ENCODE results near the gene DRC3. TPM values are rescaled to one million over a fixed set of nuclear protein-coding genes. Genes with fewer than 3 reads are reported as not detected.

Gene DRC3
- total RNA-seq, 1 experiment from 2014 or later, result 1.0 TPM

DNA sequence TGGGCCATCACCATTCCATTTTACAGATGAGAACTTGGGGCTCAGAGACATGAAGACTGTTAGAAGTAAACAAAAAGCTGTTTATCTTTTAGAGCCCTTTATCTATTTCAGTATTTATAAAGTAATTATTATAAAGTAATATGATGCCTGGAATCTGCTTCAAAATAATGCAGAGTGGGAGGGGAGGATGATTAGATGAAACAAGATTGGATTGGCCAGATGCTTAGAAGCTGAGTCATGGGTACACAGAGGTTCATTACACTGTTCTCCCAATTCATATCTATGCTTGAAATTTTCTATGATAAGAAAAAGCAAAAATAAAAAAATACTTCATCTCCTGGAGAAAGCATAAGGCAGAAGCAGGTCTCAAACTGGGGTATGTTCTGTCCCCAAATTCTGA is 29.8 kb upstream of the DRC3 start:
- no peaks in the 10 kb centered on the region for H3K36me3 ChIP-seq (ENCODE audit: insufficient read depth, low read length, poor library complexity, severe bottlenecking)
- peaks cover 36% of the 10 kb centered on the region for H3K4me1 ChIP-seq (ENCODE audit: insufficient read depth, low read length, poor library complexity, severe bottlenecking)
- CTCF ChIA-PET, result interaction anchor here (0.5 to 0.7 kb wide), 2 partner anchors 24 to 1723 kb away, joined by 3 read pairs; no protein-coding TSS in a partner anchor
- no TSS peak for BruUV-seq (replicated peaks)
- no peaks in the 10 kb centered on the region for H3K9me3 ChIP-seq (ENCODE audit: low read depth, low read length, poor library complexity, severe bottlenecking)
- no peak for DNase-seq (ENCODE audit: low spot score)
- POLR2A ChIA-PET (ENCODE audit: low non-redundant PET), result interaction anchor here (0.5 kb wide), 1 partner anchor 102 kb away, joined by 9 read pairs; no protein-coding TSS in a partner anchor
- H3K27me3 ChIP-seq (replicated peaks; ENCODE audit: insufficient read depth, low read depth, low read length, poor library complexity), result no peaks in the 10 kb centered on the region
- TF ChIP-seq CTCF (conservative IDR thresholded peaks at IDR 0.05; ENCODE audit: low read depth, low read length) (no peak), EZH2 (IDR thresholded peaks at IDR 0.05; ENCODE audit: borderline replicate concordance, low read depth, low read length, poor library complexity, severe bottlenecking) (no peak)
- intact Hi-C loops (cut with micrococcal nuclease; ENCODE audit: unreplicated experiment), result no loop called here
- H3K27ac ChIP-seq (ENCODE audit: low read depth, low read length, poor library complexity, severe bottlenecking), result peak overlapping the region; percentile 80
- H3K4me3 ChIP-seq (ENCODE audit: low read depth, low read length, poor library complexity, severe bottlenecking), result peak overlapping the region; percentile 11

DNA sequence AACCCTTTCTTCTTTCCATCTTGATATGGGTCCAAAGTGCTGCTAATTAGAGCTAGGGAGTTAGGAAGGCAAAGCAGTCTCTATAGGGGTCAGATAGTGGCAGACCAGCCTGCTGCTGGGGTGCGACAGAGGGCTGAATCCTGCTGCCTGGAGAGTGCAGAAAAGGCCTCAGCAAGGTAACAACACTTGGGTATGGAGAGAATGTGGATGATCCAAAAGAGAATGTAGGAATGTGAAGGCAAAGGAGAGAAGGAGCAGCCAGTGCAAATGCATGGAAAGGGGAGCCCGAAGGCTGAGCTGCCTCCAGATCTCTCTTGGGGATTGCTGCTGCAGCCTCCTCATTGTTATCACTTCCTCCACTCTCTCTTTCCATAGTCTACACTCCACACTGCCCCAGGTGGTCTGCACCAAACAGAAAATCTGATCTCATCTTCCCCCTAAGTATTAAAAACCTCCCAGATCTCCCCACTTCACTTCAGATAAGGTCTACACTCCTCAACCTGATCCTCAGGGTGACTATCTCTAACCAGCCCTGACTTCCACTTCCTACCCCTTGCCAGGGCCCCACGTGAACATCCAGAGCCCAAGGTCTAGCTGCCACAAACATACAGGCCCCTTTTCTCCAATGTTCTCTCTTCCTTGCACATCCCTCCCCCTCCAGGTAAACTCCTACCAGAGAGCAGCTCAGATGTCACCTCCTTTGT is 29.2 kb upstream of the DRC3 start:
- DNase-seq (ENCODE audit: low spot score), result peak; percentile 81
- 0 out of 2 replicates have a peak, but pooled peaks have one; percentile 14 for TF ChIP-seq CTCF (conservative IDR thresholded peaks at IDR 0.05; ENCODE audit: low read depth, low read length)
- TF ChIP-seq EZH2 (IDR thresholded peaks at IDR 0.05; ENCODE audit: borderline replicate concordance, low read depth, low read length, poor library complexity, severe bottlenecking), result no peak
- peaks cover 36% of the 10 kb centered on the region for H3K4me1 ChIP-seq (ENCODE audit: insufficient read depth, low read length, poor library complexity, severe bottlenecking)
- no TSS peak for BruUV-seq (replicated peaks)
- ChIA-PET POLR2A (ENCODE audit: low non-redundant PET) (no interaction called here), CTCF (interaction anchor here (0.5 to 0.7 kb wide), 2 partner anchors 24 to 58 kb away, joined by 3 read pairs; no protein-coding TSS in a partner anchor)
- no peaks in the 10 kb centered on the region for H3K9me3 ChIP-seq (ENCODE audit: low read depth, low read length, poor library complexity, severe bottlenecking)
- intact Hi-C loops (cut with micrococcal nuclease; ENCODE audit: unreplicated experiment), result no loop called here
- no peaks in the 10 kb centered on the region for H3K27me3 ChIP-seq (replicated peaks; ENCODE audit: insufficient read depth, low read depth, low read length, poor library complexity)
- H3K4me3 ChIP-seq (ENCODE audit: low read depth, low read length, poor library complexity, severe bottlenecking), result peak overlapping the region; percentile 11
- H3K27ac ChIP-seq (ENCODE audit: low read depth, low read length, poor library complexity, severe bottlenecking), result peak overlapping the region; percentile 80
- no peaks in the 10 kb centered on the region for H3K36me3 ChIP-seq (ENCODE audit: insufficient read depth, low read length, poor library complexity, severe bottlenecking)

- peak overlapping the region; percentile 80 for H3K27ac ChIP-seq (ENCODE audit: low read depth, low read length, poor library complexity, severe bottlenecking)
- no peak for TF ChIP-seq CTCF (conservative IDR thresholded peaks at IDR 0.05; ENCODE audit: low read depth, low read length)
- no peak for TF ChIP-seq EZH2 (IDR thresholded peaks at IDR 0.05; ENCODE audit: borderline replicate concordance, low read depth, low read length, poor library complexity, severe bottlenecking)
- CTCF ChIA-PET, result interaction anchor here (0.5 to 0.9 kb wide), 2 partner anchors 25 to 59 kb away, joined by 3 read pairs; no protein-coding TSS in a partner anchor
- intact Hi-C loops (cut with micrococcal nuclease; ENCODE audit: unreplicated experiment), result no loop called here
- H3K4me1 ChIP-seq (ENCODE audit: insufficient read depth, low read length, poor library complexity, severe bottlenecking), result peaks cover 36% of the 10 kb centered on the region
- H3K27me3 ChIP-seq (replicated peaks; ENCODE audit: insufficient read depth, low read depth, low read length, poor library complexity), result no peaks in the 10 kb centered on the region
- DNase-seq (ENCODE audit: low spot score), result no peak
- no TSS peak for BruUV-seq (replicated peaks)
- H3K36me3 ChIP-seq (ENCODE audit: insufficient read depth, low read length, poor library complexity, severe bottlenecking), result no peaks in the 10 kb centered on the region
- no peak overlapping the region for H3K4me3 ChIP-seq (ENCODE audit: low read depth, low read length, poor library complexity, severe bottlenecking)
- no peaks in the 10 kb centered on the region for H3K9me3 ChIP-seq (ENCODE audit: low read depth, low read length, poor library complexity, severe bottlenecking)
- POLR2A ChIA-PET (ENCODE audit: low non-redundant PET), result interaction anchor here (0.6 kb wide), 1 partner anchor 86 kb away, joined by 7 read pairs; no protein-coding TSS in a partner anchor
These were observed 28.4 kb upstream of the DRC3 start for GRCh38 chr17:17944242-17944641.
